GM10266 (cell line): Measurements from ENCODE around the gene PLA2G5.

Experiments
- DNase-seq: peaks from one replicate; pipeline ENCODE4 v3.0.0; 2012; ENCODE audit errors: extremely low spot score
- CTCF ChIP-seq: IDR thresholded peaks from 2 replicates; pipeline ENCODE4 v1.5.1; 2012; ENCODE audit warnings: mild to moderate bottlenecking, low read depth; ENCODE audit not compliant: control insufficient read depth, insufficient read depth; ENCODE audit errors: missing control alignments

The PLA2G5 gene

GRCh38 chr1:20117236-20117635, 47.2 kb downstream of the PLA2G5 start:
- no peak for TF ChIP-seq CTCF
- DNase-seq = no peak

- DNase-seq = no peak
- no peak for TF ChIP-seq CTCF
These were observed 49.4 kb downstream of the PLA2G5 start, which contains the start of gene PLA2G2D for GRCh38 chr1:20119347-20119746. Gene PLA2G2D (minus strand): TSS chr1:20119536. CDS start chr1:20119498, 38 bp downstream.

GRCh38 chr1:20120796-20121195, 50.8 kb downstream of the PLA2G5 start:
- no peak for TF ChIP-seq CTCF
- DNase-seq = no peak

GRCh38 chr1:20123722-20124455, 53.9 kb downstream of the PLA2G5 start:
- no peak for TF ChIP-seq CTCF
- DNase-seq = no peak

GRCh38 chr1:20124456-20125057, 54.6 kb downstream of the PLA2G5 start:
- no peak for DNase-seq
- TF ChIP-seq CTCF = no peak

- no peak for TF ChIP-seq CTCF
- no peak for DNase-seq
These were observed 55.1 kb downstream of the PLA2G5 start for GRCh38 chr1:20125100-20125499.

GRCh38 chr1:20126041-20126805, 56.2 kb downstream of the PLA2G5 start:
- TF ChIP-seq CTCF = no peak
- DNase-seq = peak; percentile 69
